ENCODE results near the gene CFL2.

Gene CFL2

GRCh38 chr14:34680806-34681479 lies 33.5 kb downstream of the CFL2 start:
- TF ChIP-seq FOXP2 (optimal IDR thresholded peaks at IDR 0.05; ENCODE audit: borderline replicate concordance, extremely low read depth, extremely low read length, insufficient read depth), result no peak

GRCh38 chr14:34678735-34679134 lies 35.7 kb downstream of the CFL2 start:
- TF ChIP-seq POLR2AphosphoS5 (IDR thresholded peaks at IDR 0.05; ENCODE audit: low read depth, low read length) (no peak), TAF1 (IDR thresholded peaks at IDR 0.05; ENCODE audit: borderline replicate concordance, insufficient read depth, low read length) (no peak), SIN3A (IDR thresholded peaks at IDR 0.05; ENCODE audit: borderline replicate concordance, insufficient read depth, low read length) (no peak), FOXP2 (optimal IDR thresholded peaks at IDR 0.05; ENCODE audit: borderline replicate concordance, extremely low read depth, extremely low read length, insufficient read depth) (no peak)
- TF ChIP-seq, protein P1, sequence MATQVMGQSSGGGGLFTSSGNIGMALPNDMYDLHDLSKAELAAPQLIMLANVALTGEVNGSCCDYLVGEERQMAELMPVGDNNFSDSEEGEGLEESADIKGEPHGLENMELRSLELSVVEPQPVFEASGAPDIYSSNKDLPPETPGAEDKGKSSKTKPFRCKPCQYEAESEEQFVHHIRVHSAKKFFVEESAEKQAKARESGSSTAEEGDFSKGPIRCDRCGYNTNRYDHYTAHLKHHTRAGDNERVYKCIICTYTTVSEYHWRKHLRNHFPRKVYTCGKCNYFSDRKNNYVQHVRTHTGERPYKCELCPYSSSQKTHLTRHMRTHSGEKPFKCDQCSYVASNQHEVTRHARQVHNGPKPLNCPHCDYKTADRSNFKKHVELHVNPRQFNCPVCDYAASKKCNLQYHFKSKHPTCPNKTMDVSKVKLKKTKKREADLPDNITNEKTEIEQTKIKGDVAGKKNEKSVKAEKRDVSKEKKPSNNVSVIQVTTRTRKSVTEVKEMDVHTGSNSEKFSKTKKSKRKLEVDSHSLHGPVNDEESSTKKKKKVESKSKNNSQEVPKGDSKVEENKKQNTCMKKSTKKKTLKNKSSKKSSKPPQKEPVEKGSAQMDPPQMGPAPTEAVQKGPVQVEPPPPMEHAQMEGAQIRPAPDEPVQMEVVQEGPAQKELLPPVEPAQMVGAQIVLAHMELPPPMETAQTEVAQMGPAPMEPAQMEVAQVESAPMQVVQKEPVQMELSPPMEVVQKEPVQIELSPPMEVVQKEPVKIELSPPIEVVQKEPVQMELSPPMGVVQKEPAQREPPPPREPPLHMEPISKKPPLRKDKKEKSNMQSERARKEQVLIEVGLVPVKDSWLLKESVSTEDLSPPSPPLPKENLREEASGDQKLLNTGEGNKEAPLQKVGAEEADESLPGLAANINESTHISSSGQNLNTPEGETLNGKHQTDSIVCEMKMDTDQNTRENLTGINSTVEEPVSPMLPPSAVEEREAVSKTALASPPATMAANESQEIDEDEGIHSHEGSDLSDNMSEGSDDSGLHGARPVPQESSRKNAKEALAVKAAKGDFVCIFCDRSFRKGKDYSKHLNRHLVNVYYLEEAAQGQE (IDR thresholded peaks at IDR 0.05; ENCODE audit: insufficient read depth in 1 of 2, low read depth in 2 of 2, low read length in 2 of 2), result no peak

- TF ChIP-seq FOXP2 (optimal IDR thresholded peaks at IDR 0.05; ENCODE audit: borderline replicate concordance, extremely low read depth, extremely low read length, insufficient read depth) (no peak), SIN3A (IDR thresholded peaks at IDR 0.05; ENCODE audit: borderline replicate concordance, insufficient read depth, low read length) (no peak), POLR2AphosphoS5 (IDR thresholded peaks at IDR 0.05; ENCODE audit: low read depth, low read length) (no peak), TAF1 (IDR thresholded peaks at IDR 0.05; ENCODE audit: borderline replicate concordance, insufficient read depth, low read length) (no peak)
- TF ChIP-seq, protein P1 (IDR thresholded peaks at IDR 0.05; ENCODE audit: insufficient read depth in 1 of 2, low read depth in 2 of 2, low read length in 2 of 2), result no peak
Observed at GRCh38 chr14:34678306-34678705, 36.1 kb downstream of the CFL2 start.

DNA sequence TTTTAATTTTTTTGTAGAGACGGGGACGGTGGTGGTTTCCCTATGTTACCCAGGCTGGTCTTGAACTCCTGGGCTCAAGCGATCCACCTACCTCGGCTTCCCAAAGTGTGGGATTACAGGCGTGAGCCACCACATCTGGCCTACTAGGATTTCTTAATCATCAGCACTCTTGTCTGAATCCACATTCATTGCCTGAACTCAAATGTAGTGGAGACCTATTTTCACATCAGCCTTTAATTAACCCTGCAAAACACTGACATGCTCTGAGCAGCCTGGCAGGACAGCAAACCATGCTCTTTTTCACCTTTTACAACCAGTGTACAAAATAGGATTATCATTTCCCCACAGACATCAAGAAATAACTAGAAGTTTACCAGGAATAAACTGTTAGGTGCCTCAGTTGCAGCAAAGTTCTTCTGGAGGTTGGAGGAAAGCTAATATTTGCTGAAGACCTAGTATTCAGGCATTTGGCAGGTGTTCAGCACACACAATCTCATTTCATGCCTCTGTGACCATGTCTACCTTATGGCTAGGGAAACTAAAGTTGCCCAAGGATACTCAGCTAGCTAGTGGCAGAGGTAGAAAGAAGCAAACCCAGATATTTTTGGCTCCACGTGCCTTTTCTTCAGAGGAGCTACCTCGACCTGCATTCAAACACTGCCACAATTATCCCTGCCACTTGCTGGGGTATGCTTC lies 37.7 kb downstream of the CFL2 start:
- TF ChIP-seq, protein P1 (IDR thresholded peaks at IDR 0.05; ENCODE audit: insufficient read depth in 1 of 2, low read depth in 2 of 2, low read length in 2 of 2), result no peak
- TF ChIP-seq POLR2AphosphoS5 (IDR thresholded peaks at IDR 0.05; ENCODE audit: low read depth, low read length), result no peak
- TF ChIP-seq TAF1 (IDR thresholded peaks at IDR 0.05; ENCODE audit: borderline replicate concordance, insufficient read depth, low read length), result no peak
- TF ChIP-seq SIN3A (IDR thresholded peaks at IDR 0.05; ENCODE audit: borderline replicate concordance, insufficient read depth, low read length), result no peak
- TF ChIP-seq FOXP2 (optimal IDR thresholded peaks at IDR 0.05; ENCODE audit: borderline replicate concordance, extremely low read depth, extremely low read length, insufficient read depth), result no peak

DNA sequence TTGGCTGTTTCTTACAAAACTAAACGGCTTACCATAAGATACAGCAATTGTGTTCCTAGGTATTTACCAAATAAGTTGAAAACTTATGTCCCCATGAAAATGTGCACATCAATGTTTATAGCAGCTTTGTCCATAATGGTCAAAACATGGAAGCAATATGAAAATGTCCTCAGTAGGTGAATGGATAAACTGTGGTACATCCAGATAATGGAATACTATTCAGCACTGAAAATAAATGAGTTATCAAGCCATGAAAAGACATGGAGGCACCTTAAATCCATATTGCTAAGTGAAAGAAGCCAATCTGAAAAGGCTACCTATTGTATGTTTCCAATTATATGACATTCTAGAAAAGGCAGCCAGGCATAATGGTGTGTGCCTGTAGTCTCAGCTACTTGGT lies 40.7 kb downstream of the CFL2 start:
- TF ChIP-seq SIN3A (IDR thresholded peaks at IDR 0.05; ENCODE audit: borderline replicate concordance, insufficient read depth, low read length) (no peak), TAF1 (IDR thresholded peaks at IDR 0.05; ENCODE audit: borderline replicate concordance, insufficient read depth, low read length) (no peak), POLR2AphosphoS5 (IDR thresholded peaks at IDR 0.05; ENCODE audit: low read depth, low read length) (no peak), FOXP2 (optimal IDR thresholded peaks at IDR 0.05; ENCODE audit: borderline replicate concordance, extremely low read depth, extremely low read length, insufficient read depth) (no peak)
- TF ChIP-seq, protein P1 (IDR thresholded peaks at IDR 0.05; ENCODE audit: insufficient read depth in 1 of 2, low read depth in 2 of 2, low read length in 2 of 2), result no peak
